Mesendoderm (in vitro differentiated cells): ENCODE measurements around the gene NRF1.

Experiments
- DNase-seq: peaks from one replicate; pipeline ENCODE4 v3.0.0; 2013
- H2AK5ac ChIP-seq: 2 replicates; pipeline ENCODE4 v1.6.1; 2013; ENCODE audit warnings: low read length, inconsistent platforms
- H2BK120ac ChIP-seq: 2 replicates; pipeline ENCODE4 v1.6.1; 2013; ENCODE audit warnings: low read depth, mild to moderate bottlenecking, low read length, moderate library complexity, mixed read lengths
- H2BK15ac ChIP-seq: replicated peaks from 2 replicates; pipeline ENCODE4 v1.6.1; 2013; ENCODE audit warnings: low read depth, mild to moderate bottlenecking, moderate library complexity
- H2BK5ac ChIP-seq: 2 replicates; pipeline ENCODE4 v1.6.1; 2013; ENCODE audit warnings: low read length, inconsistent platforms
- H3K18ac ChIP-seq: 2 replicates; pipeline ENCODE4 v1.6.1; 2013; ENCODE audit warnings: mild to moderate bottlenecking, low read length, mixed read lengths
- H3K23ac ChIP-seq: one replicate; pipeline ENCODE4 v1.6.1; 2013; ENCODE audit warnings: low read length
- H3K27ac ChIP-seq: 2 replicates; pipeline ENCODE4 v1.5.1; 2013; ENCODE audit warnings: low read depth, mild to moderate bottlenecking, inconsistent platforms, low read length, moderate library complexity
- H3K27me3 ChIP-seq: 2 replicates; pipeline ENCODE4 v1.6.1; 2013; ENCODE audit warnings: low read length, control low read depth, mild to moderate bottlenecking, inconsistent platforms; ENCODE audit not compliant: insufficient read depth, poor library complexity
- H3K36me3 ChIP-seq: 2 replicates; pipeline ENCODE4 v1.6.1; 2013; ENCODE audit warnings: low read length, inconsistent platforms; ENCODE audit not compliant: control insufficient read depth, insufficient read depth
- H3K4ac ChIP-seq: one replicate; pipeline ENCODE4 v1.6.1; 2013; ENCODE audit warnings: low read depth, mild to moderate bottlenecking, low read length, moderate library complexity
- H3K4me1 ChIP-seq: 2 replicates; pipeline ENCODE4 v1.6.1; 2013; ENCODE audit warnings: low read depth, low read length, inconsistent platforms; ENCODE audit not compliant: control insufficient read depth
- H3K4me2 ChIP-seq: 2 replicates; pipeline ENCODE4 v1.6.1; 2013; ENCODE audit warnings: low read length
- H3K4me3 ChIP-seq: 2 replicates; pipeline ENCODE4 v1.5.1; 2013; ENCODE audit warnings: mild to moderate bottlenecking, low read length
- H3K56ac ChIP-seq: one replicate; pipeline ENCODE4 v1.6.1; 2013; ENCODE audit warnings: low read length
- H3K79me1 ChIP-seq: 2 replicates; pipeline ENCODE4 v1.6.1; 2013; ENCODE audit warnings: low read length, inconsistent platforms
- H3K79me2 ChIP-seq: 2 replicates; pipeline ENCODE4 v1.6.1; 2013; ENCODE audit warnings: mild to moderate bottlenecking, low read length; ENCODE audit not compliant: control insufficient read depth, insufficient read depth
- H3K9ac ChIP-seq: 2 replicates; pipeline ENCODE4 v1.6.1; 2013; ENCODE audit warnings: low read length, inconsistent platforms
- H4K5ac ChIP-seq: one replicate; pipeline ENCODE4 v1.6.1; 2013; ENCODE audit warnings: low read length
- H4K8ac ChIP-seq: one replicate; pipeline ENCODE4 v1.6.1; 2013; ENCODE audit warnings: low read depth, mild to moderate bottlenecking, control low read depth, low read length, moderate library complexity
- WGBS: extraction: QIAGEN DNeasy Blood & Tissue Kit; methylation state at CpG from one replicate; pipeline ENCODE4 v1.1.7; 2013; ENCODE audit warnings: low lambda C conversion rate, missing lambda C conversion rate; ENCODE audit not compliant: insufficient coverage; ENCODE audit errors: extremely low coverage; 5-methylcytosine and 5-hydroxymethylcytosine counted together

The NRF1 gene

DNA sequence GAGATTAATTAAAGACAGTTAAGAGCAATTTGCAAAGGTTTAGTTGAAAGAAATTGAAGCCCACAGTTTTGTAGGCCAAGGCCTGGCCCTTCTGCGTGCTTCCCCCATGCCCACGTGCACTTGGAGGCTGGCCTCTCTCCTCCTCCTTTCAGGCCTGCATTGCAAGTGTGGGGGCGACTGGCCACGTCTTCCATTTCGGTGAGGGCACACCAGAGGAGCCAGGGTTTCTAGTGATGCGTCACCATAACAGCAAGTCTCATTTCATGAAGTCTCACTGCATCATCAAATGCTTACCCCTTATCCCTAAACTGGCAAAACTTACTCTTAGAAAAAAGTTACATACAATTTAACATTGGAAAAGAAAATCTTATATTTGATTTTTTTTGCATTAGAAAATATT, 141.2 kb downstream of the NRF1 start:
- Histone ChIP-seq H4K8ac (no peak overlapping the region), H3K23ac (no peak overlapping the region), H3K56ac (no peak overlapping the region), H2BK120ac (no peak overlapping the region), H3K4me1 (no peaks in the 10 kb centered on the region), H3K36me3 (peaks cover 7% of the 10 kb centered on the region), H3K18ac (no peak overlapping the region), H2AK5ac (no peak overlapping the region), H3K79me2 (no peaks in the 10 kb centered on the region), H3K4ac (no peak overlapping the region), H3K4me3 (no peak overlapping the region), H3K27ac (no peak overlapping the region), H3K9ac (no peak overlapping the region), H2BK15ac (no peak overlapping the region), H4K5ac (no peak overlapping the region), H3K27me3 (no peaks in the 10 kb centered on the region), H3K4me2 (no peak overlapping the region), H3K79me1 (no peaks in the 10 kb centered on the region), H2BK5ac (no peak overlapping the region)
- no peak for DNase-seq
- no CpG with 5 or more reads among the region's 6 CpGs for WGBS

DNA sequence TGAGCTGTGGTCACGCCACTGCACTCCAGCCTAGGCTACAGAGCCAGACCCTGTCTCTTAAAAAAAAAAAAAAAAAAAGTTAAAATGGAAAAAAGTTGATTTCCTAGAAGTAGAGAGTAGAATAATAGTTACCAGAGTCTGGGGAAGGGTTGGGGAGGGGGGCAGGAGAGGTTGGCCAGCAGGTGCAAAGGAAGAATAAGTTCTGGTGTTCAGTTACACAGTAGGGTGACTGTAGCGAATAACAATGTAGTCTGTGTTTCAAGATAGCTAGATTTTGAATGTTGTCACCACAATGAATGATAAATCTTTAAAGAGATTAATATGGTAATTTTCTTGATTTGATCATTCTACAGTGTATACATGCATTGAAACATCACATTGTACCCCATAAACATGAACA, 142.9 kb downstream of the NRF1 start:
- Histone ChIP-seq H3K56ac (no peak overlapping the region), H3K27me3 (no peaks in the 10 kb centered on the region), H3K23ac (no peak overlapping the region), H3K36me3 (peaks cover 7% of the 10 kb centered on the region), H3K18ac (no peak overlapping the region), H3K79me1 (no peaks in the 10 kb centered on the region), H2BK120ac (no peak overlapping the region), H2BK15ac (no peak overlapping the region), H3K4me1 (no peaks in the 10 kb centered on the region), H3K9ac (no peak overlapping the region), H2AK5ac (no peak overlapping the region), H3K4me3 (no peak overlapping the region), H4K5ac (no peak overlapping the region), H3K4ac (no peak overlapping the region), H4K8ac (no peak overlapping the region), H3K27ac (no peak overlapping the region), H3K4me2 (no peak overlapping the region), H3K79me2 (no peaks in the 10 kb centered on the region), H2BK5ac (no peak overlapping the region)
- no CpG with 5 or more reads among the region's 2 CpGs for WGBS
- DNase-seq: no peak

DNA sequence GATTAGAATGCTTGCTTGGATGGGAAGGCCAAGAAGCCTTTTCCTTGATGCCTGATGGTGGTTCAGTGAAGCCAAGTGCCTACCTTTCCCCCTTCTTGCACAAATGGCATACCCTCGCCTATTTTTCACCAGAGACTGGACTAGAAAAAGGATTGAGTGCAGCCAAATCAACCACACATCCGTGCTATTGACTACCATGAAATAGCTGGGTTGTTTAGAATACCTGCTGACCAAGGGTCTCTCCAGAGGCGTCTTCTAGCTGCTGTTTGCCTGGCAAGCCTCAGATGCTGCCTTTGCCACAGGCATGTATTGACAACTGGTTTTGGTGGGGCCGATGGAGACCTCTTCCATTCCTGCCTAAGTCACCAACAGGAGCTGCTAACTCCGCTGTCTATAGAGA, 146.5 kb downstream of the NRF1 start:
- Histone ChIP-seq H3K9ac (no peak overlapping the region), H3K4me1 (no peaks in the 10 kb centered on the region)
- no peak for DNase-seq

DNA sequence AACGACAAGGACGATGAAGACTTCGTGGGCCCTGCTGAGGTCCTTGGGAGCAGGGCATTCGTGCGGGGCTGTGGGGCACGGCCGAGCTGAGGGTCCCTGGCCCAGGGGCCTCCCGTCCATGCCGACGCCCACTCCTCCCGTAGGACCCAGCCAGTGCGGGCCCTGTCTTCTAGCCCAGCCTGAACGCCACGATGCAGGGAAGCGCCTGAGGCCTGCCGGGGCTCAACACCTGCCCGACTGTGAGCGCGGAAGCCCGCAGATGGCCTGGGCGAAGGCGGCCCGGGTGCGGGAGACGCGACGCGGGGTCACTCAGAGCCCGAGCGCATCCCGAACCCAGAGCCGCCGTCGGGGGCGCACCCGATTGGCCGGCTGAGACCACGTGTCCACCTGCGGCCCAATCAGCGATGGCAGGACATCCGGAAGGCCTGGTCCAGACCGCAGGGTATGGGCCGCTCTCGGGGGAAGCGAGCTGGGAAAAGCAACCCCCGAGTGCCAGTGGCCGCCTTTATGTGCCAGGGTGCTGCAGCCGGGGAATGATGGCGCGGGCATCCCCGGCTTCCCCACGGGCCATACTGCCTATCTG, 151.0 kb downstream of the NRF1 start:
- Histone ChIP-seq H3K4ac (no peak overlapping the region), H3K79me1 (no peaks in the 10 kb centered on the region), H2BK5ac (no peak overlapping the region), H3K79me2 (no peaks in the 10 kb centered on the region), H3K18ac (no peak overlapping the region), H3K4me2 (no peak overlapping the region), H3K9ac (no peak overlapping the region), H3K27ac (no peak overlapping the region), H3K4me3 (no peak overlapping the region), H4K5ac (no peak overlapping the region), H3K23ac (no peak overlapping the region), H3K27me3 (no peaks in the 10 kb centered on the region), H3K4me1 (no peaks in the 10 kb centered on the region), H2AK5ac (no peak overlapping the region), H2BK120ac (no peak overlapping the region), H3K36me3 (no peaks in the 10 kb centered on the region), H4K8ac (no peak overlapping the region), H2BK15ac (no peak overlapping the region), H3K56ac (no peak overlapping the region)
- DNase-seq: no peak
- WGBS: no CpG with 5 or more reads among the region's 52 CpGs

More for the DNA sequence above, 146.5 kb downstream of the NRF1 start:
- Histone ChIP-seq H3K4me2 (no peak overlapping the region), H3K79me2 (no peaks in the 10 kb centered on the region), H2BK120ac (no peak overlapping the region), H4K5ac (no peak overlapping the region), H3K79me1 (no peaks in the 10 kb centered on the region), H3K36me3 (peaks cover 7% of the 10 kb centered on the region), H2BK5ac (no peak overlapping the region), H2AK5ac (no peak overlapping the region), H4K8ac (no peak overlapping the region), H3K27me3 (no peaks in the 10 kb centered on the region), H3K56ac (no peak overlapping the region), H3K27ac (no peak overlapping the region), H3K23ac (no peak overlapping the region), H3K4me3 (no peak overlapping the region), H3K4ac (no peak overlapping the region), H3K18ac (no peak overlapping the region), H2BK15ac (no peak overlapping the region)
- no CpG with 5 or more reads among the region's 5 CpGs for WGBS

DNA sequence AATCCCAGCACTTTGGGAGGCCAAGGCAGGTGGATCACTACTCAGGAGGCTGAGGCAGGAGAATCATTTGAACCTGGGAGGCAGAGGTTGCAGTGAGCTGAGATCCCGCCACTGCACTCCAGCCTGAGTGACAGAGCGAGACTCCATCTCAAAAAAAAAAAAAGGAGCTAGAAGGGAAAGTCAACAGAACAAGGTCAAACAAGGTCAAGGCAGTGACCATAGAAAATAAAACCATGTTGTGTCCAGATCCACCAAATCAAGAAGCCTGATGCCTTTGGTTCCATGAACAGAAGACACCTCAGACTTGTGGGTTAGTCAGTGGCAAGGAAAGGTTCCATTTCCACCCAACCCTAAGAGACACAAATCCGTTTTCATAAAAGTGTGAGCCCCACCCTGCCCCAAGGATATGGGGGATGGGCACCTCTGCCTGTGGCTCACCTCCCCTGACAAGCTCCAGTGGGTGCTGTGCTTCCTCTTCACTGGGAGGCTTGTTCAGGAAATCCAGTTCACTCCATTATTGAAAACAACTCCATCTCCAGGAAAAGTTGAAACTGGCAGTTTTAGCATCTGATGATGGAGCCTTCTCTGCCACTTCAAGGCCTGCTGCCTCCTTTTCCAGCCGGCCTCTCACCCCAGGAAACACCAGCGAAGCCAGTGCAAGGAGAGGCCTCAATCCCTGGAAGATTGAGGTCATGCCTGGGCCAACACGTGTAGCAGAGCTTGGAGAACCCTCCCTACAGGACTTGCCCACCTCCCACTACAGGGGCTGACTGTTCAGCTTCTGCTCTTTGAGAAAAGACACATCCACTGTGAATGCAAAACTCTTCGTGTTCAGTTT, 152.9 kb downstream of the NRF1 start:
- Histone ChIP-seq H3K36me3 (no peaks in the 10 kb centered on the region), H2BK5ac (no peak overlapping the region), H3K18ac (no peak overlapping the region), H3K4me1 (no peaks in the 10 kb centered on the region), H3K23ac (no peak overlapping the region), H3K4me3 (no peak overlapping the region), H2BK15ac (no peak overlapping the region), H3K27me3 (no peaks in the 10 kb centered on the region), H2AK5ac (no peak overlapping the region), H3K27ac (no peak overlapping the region), H3K79me2 (no peaks in the 10 kb centered on the region), H3K4ac (no peak overlapping the region), H2BK120ac (no peak overlapping the region), H4K8ac (no peak overlapping the region), H3K9ac (no peak overlapping the region), H3K79me1 (no peaks in the 10 kb centered on the region), H3K56ac (no peak overlapping the region), H4K5ac (no peak overlapping the region), H3K4me2 (no peak overlapping the region)
- no peak for DNase-seq
- WGBS: no CpG with 5 or more reads among the region's 7 CpGs
